Stimulated activated memory B cell treated with anti-CD40 and anti-IgM and Interleukin-4, amounts not matched to agents 10 μg/mL and 1 μg/mL and 100 μg/mL, for 72 hours (primary cell): ENCODE data around the gene DDX60.
"Not testable (repeated sequence)": the region's sequence is repeated elsewhere in the genome, so short reads cannot be mapped to it uniquely, and the experiment has no call there.

Source experiments
- ATAC-seq: fragments of 150-1000 bp; cut with Tn5 transposase; 2 replicates; pipeline ENCODE4 v1.10.0; 2021
- H3K27ac Mint-ChIP-seq: one replicate; pipeline ENCODE4 v1.8.0; 2022; ENCODE audit warnings: mild to moderate bottlenecking, mixed read lengths
- H3K27me3 Mint-ChIP-seq: one replicate; pipeline ENCODE4 v1.8.0; 2022; ENCODE audit warnings: mixed read lengths
- H3K36me3 Mint-ChIP-seq: one replicate; pipeline ENCODE4 v1.8.0; 2022; ENCODE audit warnings: mixed read lengths
- H3K4me1 Mint-ChIP-seq: one replicate; pipeline ENCODE4 v1.8.0; 2022; ENCODE audit warnings: mixed read lengths
- H3K4me3 Mint-ChIP-seq: one replicate; pipeline ENCODE4 v1.8.0; 2022; ENCODE audit warnings: mild to moderate bottlenecking, moderate library complexity, mixed read lengths
- H3K9me3 Mint-ChIP-seq: one replicate; pipeline ENCODE4 v1.8.0; 2022; ENCODE audit warnings: mixed read lengths

Gene DDX60

DNA sequence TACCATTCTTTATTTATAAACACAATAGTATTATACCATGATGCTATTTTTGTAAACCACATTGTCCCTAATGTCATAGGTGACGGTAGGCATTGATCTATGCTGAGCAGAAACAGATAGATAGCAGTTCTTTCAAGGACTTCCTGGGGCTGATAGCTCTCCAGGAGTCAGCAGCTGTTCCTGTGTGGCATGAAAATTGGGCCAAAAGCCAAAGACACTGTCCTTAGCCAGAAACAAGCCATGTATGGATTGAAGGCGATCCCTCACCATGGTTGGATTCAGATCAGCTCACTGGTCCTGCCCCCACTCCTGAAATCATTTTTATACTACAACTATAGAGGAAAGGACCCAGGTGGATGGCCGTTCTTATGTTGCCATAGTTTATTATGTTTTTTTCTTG lies 53.6 kb downstream of the DDX60 start:
- Mint-ChIP-seq H3K27me3 (no peaks in the 10 kb centered on the region), H3K9me3 (no peaks in the 10 kb centered on the region), H3K4me1 (no peaks in the 10 kb centered on the region), H3K27ac (no peak overlapping the region), H3K36me3 (peaks cover 52% of the 10 kb centered on the region), H3K4me3 (no peak overlapping the region)
- no peak for ATAC-seq

DNA sequence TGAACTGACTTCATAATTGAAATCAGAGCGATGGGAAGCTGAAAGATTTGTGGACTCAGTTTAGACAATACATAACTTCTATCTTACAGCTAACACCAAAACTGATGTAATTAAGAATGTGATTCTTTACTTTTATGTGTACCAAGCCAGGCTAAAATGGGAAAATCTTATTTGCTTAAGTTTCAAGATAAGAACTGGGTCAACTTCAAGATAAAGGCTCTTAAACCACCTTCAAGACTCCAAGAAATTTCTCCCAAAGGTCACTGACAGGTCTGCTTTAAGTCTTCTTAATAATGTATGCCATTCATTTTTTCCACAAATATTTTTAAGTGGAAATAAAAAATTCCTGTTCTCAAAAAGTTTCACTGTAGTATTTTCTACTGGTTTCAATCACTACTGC lies 55.5 kb downstream of the DDX60 start:
- ATAC-seq, result no peak
- no peaks in the 10 kb centered on the region for H3K27me3 Mint-ChIP-seq
- H3K9me3 Mint-ChIP-seq, result no peaks in the 10 kb centered on the region
- no peak overlapping the region for H3K4me3 Mint-ChIP-seq
- peaks cover 39% of the 10 kb centered on the region for H3K36me3 Mint-ChIP-seq
- no peaks in the 10 kb centered on the region for H3K4me1 Mint-ChIP-seq
- no peak overlapping the region for H3K27ac Mint-ChIP-seq

GRCh38 chr4:168259096-168259495 lies 59.5 kb downstream of the DDX60 start:
- Mint-ChIP-seq H3K27ac (no peak overlapping the region), H3K27me3 (no peaks in the 10 kb centered on the region), H3K36me3 (peaks cover 41% of the 10 kb centered on the region), H3K4me3 (no peak overlapping the region), H3K9me3 (no peaks in the 10 kb centered on the region), H3K4me1 (peaks cover 6% of the 10 kb centered on the region)
- ATAC-seq, result no peak

DNA sequence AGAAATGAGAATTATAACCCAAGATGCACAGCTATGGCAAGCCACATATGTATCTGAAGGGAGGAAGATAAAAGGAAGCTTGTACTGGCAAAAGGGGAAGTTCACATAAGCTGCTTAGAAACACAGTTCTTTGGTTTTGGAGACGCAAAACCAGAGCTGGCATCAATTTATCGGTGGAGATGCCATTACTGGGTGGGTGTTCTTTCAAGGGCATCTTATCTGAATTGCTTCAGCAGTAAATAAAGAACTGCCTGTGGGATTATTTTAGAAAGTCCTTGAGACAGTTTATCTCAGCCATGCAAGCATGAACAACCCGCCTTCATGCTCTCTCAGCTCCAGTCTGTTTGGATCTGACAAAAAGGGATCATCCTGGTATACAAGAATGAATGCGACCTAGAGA lies 60.8 kb downstream of the DDX60 start:
- Mint-ChIP-seq H3K4me1 (peaks cover 6% of the 10 kb centered on the region), H3K9me3 (no peaks in the 10 kb centered on the region), H3K27me3 (no peaks in the 10 kb centered on the region), H3K36me3 (peaks cover 49% of the 10 kb centered on the region), H3K4me3 (no peak overlapping the region), H3K27ac (peak overlapping the region; percentile 53)
- ATAC-seq, result no peak

DNA sequence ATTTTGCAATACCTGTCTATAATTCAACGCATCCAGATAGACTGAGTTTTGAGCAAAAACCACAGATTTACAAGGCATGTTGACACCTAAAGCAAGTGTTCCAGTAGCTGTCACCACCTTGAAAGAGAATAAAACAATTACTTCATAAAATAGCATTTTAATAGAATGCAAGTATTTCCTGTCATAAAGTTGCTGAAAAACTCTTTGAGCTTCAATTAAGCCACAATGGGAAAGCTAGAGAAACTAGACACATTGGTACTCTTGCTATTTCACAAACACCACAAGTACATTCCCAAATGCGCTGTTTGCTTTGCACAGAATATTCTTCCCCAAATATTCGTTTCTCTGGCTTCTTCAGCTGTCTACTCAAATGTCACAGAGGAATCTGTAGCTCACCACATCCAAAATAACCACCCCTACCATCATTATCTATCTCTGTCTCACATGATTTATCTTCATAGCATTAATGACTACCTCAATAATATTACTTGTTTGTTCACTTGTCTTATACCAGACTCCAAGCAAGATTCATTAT lies 70.3 kb downstream of the DDX60 start:
- ATAC-seq, result no peak
- H3K27me3 Mint-ChIP-seq, result no peaks in the 10 kb centered on the region
- H3K4me3 Mint-ChIP-seq, result no peak overlapping the region
- no peak overlapping the region for H3K27ac Mint-ChIP-seq
- peaks cover 78% of the 10 kb centered on the region for H3K36me3 Mint-ChIP-seq
- H3K4me1 Mint-ChIP-seq, result no peaks in the 10 kb centered on the region
- peaks cover 5% of the 10 kb centered on the region for H3K9me3 Mint-ChIP-seq

- Mint-ChIP-seq H3K9me3 (peaks cover 10% of the 10 kb centered on the region), H3K4me1 (no peaks in the 10 kb centered on the region), H3K4me3 (no peak overlapping the region), H3K27ac (no peak overlapping the region), H3K27me3 (no peaks in the 10 kb centered on the region), H3K36me3 (peaks cover 79% of the 10 kb centered on the region)
- ATAC-seq, result no peak
Measured at GRCh38 chr4:168247603-168248002, 70.9 kb downstream of the DDX60 start.

DNA sequence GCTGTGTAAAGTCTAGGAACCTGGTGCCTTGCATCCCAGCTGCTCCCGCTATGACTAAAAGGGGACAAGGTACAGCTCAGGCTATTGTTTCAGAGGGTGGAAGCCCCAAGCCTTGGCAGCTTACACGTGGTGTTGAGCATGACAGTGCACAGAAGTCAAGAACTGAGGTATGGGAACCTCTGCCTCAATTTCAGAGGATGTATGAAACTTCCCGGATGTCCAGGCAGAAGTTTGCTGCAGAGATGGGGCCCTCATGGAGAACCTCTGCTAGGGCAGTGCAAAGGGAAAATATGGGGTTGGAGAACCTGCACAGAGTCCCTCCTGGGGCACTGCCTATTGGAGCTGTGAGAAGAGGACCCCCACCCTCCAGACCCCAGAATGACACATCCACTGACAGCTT lies 76.6 kb downstream of the DDX60 start:
- peaks cover 91% of the 10 kb centered on the region for H3K36me3 Mint-ChIP-seq
- peaks cover 11% of the 10 kb centered on the region for H3K4me1 Mint-ChIP-seq
- no peak for ATAC-seq
- peaks cover 22% of the 10 kb centered on the region for H3K9me3 Mint-ChIP-seq
- H3K27ac Mint-ChIP-seq, result no peak overlapping the region
- H3K4me3 Mint-ChIP-seq, result no peak overlapping the region
- no peaks in the 10 kb centered on the region for H3K27me3 Mint-ChIP-seq

DNA sequence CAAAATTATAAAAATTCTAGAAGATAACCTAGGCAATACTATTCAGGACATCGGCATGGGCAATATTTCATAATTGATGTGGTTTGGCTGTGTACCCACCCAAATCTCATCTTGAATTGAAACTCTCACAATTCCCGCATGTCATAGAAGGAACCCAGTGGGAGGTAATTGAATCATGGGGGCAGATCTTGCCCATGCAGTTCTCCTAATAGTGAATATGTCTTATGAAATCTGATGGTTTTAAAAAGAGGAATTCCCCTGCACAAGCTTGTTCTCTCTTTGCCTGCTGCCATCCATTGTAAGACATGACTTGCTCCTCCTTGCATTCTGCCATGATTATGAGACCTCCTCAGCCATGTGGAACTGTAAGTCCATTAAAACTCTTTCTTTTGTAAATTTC lies 77.7 kb downstream of the DDX60 start:
- peaks cover 22% of the 10 kb centered on the region for H3K9me3 Mint-ChIP-seq
- H3K4me1 Mint-ChIP-seq, result peaks cover 11% of the 10 kb centered on the region
- no peak overlapping the region for H3K27ac Mint-ChIP-seq
- peaks cover 86% of the 10 kb centered on the region for H3K36me3 Mint-ChIP-seq
- no peaks in the 10 kb centered on the region for H3K27me3 Mint-ChIP-seq
- no peak overlapping the region for H3K4me3 Mint-ChIP-seq
- ATAC-seq, result no peak

- no peak for ATAC-seq
- H3K9me3 Mint-ChIP-seq, result peaks cover 8% of the 10 kb centered on the region
- no peaks in the 10 kb centered on the region for H3K27me3 Mint-ChIP-seq
- H3K36me3 Mint-ChIP-seq, result peaks cover 81% of the 10 kb centered on the region
- no peak overlapping the region for H3K27ac Mint-ChIP-seq
- H3K4me1 Mint-ChIP-seq, result no peaks in the 10 kb centered on the region
- H3K4me3 Mint-ChIP-seq, result no peak overlapping the region
Measured at GRCh38 chr4:168221301-168221700, 97.3 kb downstream of the DDX60 start.

- Mint-ChIP-seq H3K27ac (no peak overlapping the region), H3K4me1 (no peaks in the 10 kb centered on the region), H3K4me3 (no peak overlapping the region), H3K9me3 (peaks cover 8% of the 10 kb centered on the region), H3K27me3 (no peaks in the 10 kb centered on the region), H3K36me3 (peaks cover 82% of the 10 kb centered on the region)
- ATAC-seq, result no peak
Measured at GRCh38 chr4:168220893-168221292, 97.7 kb downstream of the DDX60 start.

DNA sequence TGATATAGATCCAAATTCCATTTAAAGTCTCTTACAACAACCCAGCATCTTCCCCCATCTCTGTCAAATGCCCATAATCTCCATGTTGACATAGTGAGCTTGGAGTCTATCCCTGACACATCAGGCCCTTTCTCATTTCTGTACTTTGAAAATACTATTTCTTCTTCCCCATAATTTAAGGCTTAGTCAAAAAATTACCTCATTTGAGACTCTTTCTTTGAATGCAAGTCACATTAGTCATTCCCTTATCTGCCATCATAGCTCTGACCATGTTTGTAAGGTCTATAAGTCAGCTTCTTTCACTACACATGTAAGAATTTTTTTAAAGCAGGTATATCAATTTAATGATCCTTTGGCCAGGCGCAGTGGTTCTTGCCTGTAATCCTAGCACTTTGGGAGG lies 99.9 kb downstream of the DDX60 start:
- ATAC-seq, result no peak
- Mint-ChIP-seq H3K27me3 (no peaks in the 10 kb centered on the region), H3K4me3 (no peak overlapping the region), H3K27ac (no peak overlapping the region), H3K9me3 (peaks cover 14% of the 10 kb centered on the region), H3K36me3 (peaks cover 88% of the 10 kb centered on the region), H3K4me1 (no peaks in the 10 kb centered on the region)

DNA sequence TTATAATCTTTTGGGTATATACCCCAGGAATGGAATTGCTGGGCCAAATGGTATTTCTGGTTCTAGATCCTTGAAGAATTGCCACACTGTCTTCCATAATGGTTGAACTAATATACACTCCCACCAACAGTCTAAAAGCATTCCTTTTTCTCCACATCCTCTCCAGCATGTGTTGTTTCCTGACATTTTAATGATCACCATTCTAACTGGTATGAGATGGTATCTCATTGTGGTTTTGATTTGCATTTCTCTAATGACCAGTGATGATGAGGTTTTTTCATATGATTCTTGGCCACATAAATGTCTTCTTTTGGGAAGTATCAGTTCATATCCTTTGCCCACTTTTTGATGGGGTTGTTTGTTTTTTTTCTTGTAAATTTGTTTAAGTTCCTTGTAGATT lies 105.0 kb downstream of the DDX60 start:
- Mint-ChIP-seq H3K9me3 (peaks cover 22% of the 10 kb centered on the region), H3K36me3 (peaks cover 52% of the 10 kb centered on the region)
- not testable (repeated sequence) for H3K4me3 Mint-ChIP-seq, H3K27ac Mint-ChIP-seq, H3K4me1 Mint-ChIP-seq, H3K27me3 Mint-ChIP-seq, ATAC-seq

DNA sequence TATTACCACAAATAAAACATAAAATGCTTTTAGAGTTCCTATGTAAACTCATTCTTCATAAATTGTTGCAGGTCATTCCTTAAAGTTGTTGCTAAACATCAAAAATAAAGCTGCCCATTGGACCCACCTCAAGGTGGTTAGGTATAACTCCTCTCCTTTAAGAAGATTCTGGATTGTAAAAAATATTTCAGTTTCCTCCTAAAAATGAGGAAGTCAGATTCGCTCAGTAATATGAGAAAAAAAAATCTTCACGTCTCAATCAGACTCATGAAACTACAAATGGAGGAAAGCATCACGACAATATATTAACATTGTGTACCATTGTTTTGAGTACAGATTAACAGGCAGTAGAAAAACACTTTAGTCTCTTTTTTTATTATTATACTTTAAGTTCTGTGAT lies 105.9 kb downstream of the DDX60 start:
- H3K9me3 Mint-ChIP-seq, result peaks cover 16% of the 10 kb centered on the region
- ATAC-seq, result no peak
- H3K4me1 Mint-ChIP-seq, result peaks cover 5% of the 10 kb centered on the region
- no peak overlapping the region for H3K4me3 Mint-ChIP-seq
- H3K36me3 Mint-ChIP-seq, result peaks cover 43% of the 10 kb centered on the region
- H3K27ac Mint-ChIP-seq, result no peak overlapping the region
- H3K27me3 Mint-ChIP-seq, result no peaks in the 10 kb centered on the region

DNA sequence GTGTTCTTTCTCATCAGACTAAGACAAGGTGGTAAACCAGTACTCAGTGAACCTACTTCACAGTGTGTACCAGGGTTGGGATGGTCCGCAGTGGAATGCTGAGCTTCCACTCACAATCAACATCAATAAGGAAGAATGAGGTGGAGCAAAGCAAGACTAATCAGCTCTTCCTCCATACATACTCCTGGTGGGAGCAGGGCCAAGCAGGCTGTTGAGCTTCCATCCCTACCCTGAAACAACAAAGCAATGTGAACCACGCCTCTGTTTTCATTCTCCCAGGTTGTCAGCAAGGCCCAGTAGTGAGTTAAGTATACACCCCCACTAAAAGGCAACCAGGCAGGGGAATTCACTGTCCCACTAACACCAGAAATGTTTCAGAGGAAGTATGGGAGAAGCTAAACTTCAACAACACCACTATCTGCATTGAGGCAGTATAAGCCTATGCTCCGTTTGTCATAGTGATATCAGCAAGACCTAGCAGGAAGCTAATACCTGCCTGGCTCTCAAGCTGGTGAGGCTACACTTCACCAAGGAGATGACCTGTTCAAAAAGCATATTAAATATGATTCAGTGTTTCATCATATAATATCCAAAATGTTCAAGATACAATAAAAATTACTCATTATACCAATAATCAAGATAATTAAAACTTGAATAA lies 109.5 kb downstream of the DDX60 start:
- Mint-ChIP-seq H3K27me3 (no peaks in the 10 kb centered on the region), H3K4me1 (peaks cover 5% of the 10 kb centered on the region), H3K4me3 (no peak overlapping the region), H3K9me3 (peaks cover 23% of the 10 kb centered on the region), H3K27ac (no peak overlapping the region), H3K36me3 (peaks cover 12% of the 10 kb centered on the region)
- ATAC-seq, result no peak

DNA sequence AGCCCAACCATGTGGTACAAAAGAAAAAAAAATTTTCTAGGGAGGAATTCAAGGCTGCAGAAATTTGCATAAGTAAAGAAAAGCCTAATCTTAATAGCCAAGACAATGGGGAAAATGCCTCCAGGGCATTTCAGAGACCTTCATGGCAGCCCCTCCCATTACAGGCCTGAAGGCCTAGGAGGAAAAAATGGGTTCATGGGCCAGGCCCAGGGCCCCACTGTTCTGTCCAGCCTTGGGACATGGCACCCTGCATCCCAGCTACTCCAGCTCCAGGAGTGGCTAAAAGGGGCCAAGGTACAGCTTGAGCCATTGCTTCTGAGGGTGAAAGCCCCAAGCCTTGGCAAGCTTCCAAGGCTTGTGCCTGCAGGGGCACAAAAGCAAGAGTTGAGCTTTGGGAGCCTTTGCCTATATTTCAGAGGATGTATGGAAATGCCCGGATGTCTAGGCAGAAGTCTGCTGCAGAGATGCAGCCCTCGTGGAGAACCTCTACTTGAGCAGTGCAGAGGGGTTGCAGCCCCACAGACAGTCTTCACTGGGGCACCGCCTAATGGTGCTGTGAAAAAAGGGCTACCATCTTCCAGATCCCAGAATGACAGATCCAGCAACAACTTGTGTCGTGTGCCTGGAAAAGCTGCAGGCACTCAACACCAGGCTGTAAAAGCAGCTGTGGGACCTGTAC lies 115.2 kb downstream of the DDX60 start:
- H3K4me3 Mint-ChIP-seq, result no peak overlapping the region

DNA sequence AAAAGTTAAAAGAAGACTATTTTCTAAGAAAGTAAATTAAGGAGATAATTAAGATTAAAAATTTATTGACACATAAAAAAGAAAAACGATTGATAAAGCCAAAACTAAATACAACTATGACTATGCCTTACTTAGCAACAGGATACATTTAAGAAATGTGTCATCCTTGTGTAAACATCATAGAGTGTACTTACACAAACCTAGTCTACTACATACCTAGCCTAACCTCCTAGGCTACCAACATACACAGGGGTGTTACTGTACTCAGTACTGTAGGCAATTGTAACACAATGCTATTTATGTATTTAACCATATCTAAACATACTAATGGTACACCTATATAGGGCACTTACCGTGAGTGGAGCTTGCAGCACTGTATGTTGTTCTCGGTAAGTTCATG lies 117.9 kb downstream of the DDX60 start:
- Mint-ChIP-seq H3K4me1 (no peaks in the 10 kb centered on the region), H3K4me3 (no peak overlapping the region), H3K27ac (no peak overlapping the region), H3K36me3 (no peaks in the 10 kb centered on the region), H3K9me3 (peaks cover 23% of the 10 kb centered on the region), H3K27me3 (no peaks in the 10 kb centered on the region)
- ATAC-seq, result no peak

More for the DNA sequence above, 115.2 kb downstream of the DDX60 start:
- peaks cover 27% of the 10 kb centered on the region for H3K9me3 Mint-ChIP-seq
- H3K4me1 Mint-ChIP-seq, result no peaks in the 10 kb centered on the region
- no peak overlapping the region for H3K27ac Mint-ChIP-seq
- no peak for ATAC-seq
- H3K36me3 Mint-ChIP-seq, result no peaks in the 10 kb centered on the region
- no peaks in the 10 kb centered on the region for H3K27me3 Mint-ChIP-seq
